ENCODE measurements around the gene AGO3.

DNA sequence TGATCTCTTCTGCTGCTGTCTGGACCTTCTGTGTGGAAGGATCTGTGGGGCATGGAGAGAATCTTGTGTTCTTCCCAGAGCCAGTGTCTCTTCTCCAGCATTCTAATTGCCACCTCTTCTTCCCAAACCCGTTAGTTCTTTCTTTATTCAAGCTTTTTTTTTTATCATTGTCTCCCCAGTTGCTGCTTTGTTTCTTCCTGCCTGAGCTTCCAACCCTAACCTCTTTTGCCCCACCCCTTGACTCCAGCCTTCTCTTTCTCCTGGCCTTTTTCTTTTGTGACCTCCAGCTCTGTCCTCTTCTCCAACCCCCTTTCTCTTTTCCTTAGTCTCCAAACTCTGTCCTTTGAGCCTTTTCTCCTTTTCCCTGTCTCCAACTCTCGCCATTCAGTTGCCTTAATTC, 43.4 kb upstream of the AGO3 start:
- TF ChIP-seq EGR1 (IDR thresholded peaks at IDR 0.05; ENCODE audit: low read depth) (no peak), POLR2A (IDR thresholded peaks at IDR 0.05; ENCODE audit: borderline replicate concordance, extremely low read depth, insufficient read depth, insufficient read length) (no peak)

Measured in HCT116 (cell line).